C4-2B (cell line): ENCODE results near the gene ABCA6.
A peak's percentile ranks its signal among the peaks of the same experiment; 100 is the strongest.
"Not testable (repeated sequence)": the region's sequence is repeated elsewhere in the genome, so short reads cannot be mapped to it uniquely, and the experiment has no call there.

Experiments used
- H3K27ac ChIP-seq: fragments of 450-650 bp; 2 replicates; pipeline ENCODE4 v1.5.1; 2017
- ZFX ChIP-seq: fragments of 450-650 bp; IDR thresholded peaks from 2 replicates; pipeline ENCODE4 v1.6.1; 2017
- TF ChIP-seq, protein P1 (sequence below): fragments of 450-650 bp; conservative IDR thresholded peaks from 2 replicates; pipeline ENCODE4 v1.5.1; 2017; ENCODE audit warnings: mild to moderate bottlenecking

ABCA6 gene

DNA sequence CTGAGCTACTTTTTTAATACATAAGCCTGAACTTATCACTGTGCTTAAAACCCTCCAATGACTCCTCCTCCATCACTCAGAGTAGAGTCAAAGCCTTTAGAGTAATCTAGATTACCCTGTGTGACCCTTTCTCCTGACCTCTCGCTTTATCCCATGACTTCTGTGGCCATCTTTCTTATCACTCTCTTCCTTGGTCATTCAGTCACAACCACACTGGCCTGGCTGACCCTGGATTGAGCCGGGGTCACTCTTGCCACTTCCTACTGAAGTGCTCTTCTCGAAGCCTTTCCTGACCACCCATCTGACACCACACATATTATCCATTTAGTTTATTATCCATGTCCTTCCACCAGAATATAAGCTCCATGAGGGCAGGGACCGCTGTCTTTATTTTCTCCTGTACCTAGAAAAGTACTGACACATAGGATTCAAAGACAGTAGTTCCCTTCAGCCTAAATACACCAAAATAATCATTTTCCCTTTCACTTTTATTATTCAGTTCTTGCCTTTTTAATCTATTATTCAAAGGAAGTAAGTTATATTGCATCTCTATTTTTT is 53.0 kb downstream of the ABCA6 start:
- no peak for TF ChIP-seq ZFX
- TF ChIP-seq, protein P1, sequence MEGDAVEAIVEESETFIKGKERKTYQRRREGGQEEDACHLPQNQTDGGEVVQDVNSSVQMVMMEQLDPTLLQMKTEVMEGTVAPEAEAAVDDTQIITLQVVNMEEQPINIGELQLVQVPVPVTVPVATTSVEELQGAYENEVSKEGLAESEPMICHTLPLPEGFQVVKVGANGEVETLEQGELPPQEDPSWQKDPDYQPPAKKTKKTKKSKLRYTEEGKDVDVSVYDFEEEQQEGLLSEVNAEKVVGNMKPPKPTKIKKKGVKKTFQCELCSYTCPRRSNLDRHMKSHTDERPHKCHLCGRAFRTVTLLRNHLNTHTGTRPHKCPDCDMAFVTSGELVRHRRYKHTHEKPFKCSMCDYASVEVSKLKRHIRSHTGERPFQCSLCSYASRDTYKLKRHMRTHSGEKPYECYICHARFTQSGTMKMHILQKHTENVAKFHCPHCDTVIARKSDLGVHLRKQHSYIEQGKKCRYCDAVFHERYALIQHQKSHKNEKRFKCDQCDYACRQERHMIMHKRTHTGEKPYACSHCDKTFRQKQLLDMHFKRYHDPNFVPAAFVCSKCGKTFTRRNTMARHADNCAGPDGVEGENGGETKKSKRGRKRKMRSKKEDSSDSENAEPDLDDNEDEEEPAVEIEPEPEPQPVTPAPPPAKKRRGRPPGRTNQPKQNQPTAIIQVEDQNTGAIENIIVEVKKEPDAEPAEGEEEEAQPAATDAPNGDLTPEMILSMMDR: no peak
- H3K27ac ChIP-seq: no peak overlapping the region

DNA sequence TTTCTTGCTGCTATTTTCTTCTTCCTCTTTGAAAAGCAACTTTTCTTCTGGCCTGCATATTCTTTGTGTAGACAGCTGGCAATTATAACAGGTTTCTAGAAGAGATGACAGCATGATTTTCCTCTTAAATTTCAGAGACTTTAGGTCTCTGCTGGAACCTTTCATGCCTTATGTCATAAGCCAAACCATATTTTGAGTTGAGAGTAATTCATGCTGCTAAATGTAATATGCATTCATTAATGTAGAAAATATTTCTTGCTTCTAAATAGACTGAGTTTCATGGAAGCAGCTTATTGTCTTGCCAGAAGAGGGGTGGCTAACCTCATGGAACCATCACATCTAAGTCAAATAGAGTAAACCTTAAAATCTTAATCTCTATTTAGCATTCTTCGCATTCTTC is 55.1 kb downstream of the ABCA6 start:
- TF ChIP-seq, protein P1: no peak
- TF ChIP-seq ZFX: no peak
- no peak overlapping the region for H3K27ac ChIP-seq

DNA sequence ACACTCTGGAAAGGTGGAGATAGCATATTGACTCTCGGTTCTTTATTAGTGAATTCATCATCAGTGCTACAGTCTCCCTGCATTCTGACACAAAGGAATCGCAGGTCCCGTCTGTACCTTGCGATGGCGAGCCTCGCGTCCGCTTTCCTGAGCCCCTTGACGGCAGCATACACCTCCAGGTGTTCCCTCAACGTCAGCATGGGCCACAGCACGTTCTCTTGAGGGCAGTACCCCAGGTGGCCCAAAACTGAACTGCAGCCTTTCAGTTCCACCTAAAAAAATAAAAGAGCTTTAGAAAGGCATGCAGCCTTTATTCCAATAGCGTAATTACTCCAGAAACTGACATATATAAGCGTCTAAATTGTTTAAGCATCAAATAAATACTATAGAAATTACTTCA is 56.8 kb downstream of the ABCA6 start:
- TF ChIP-seq, protein P1: peak; percentile 64
- no peak for TF ChIP-seq ZFX
- no peak overlapping the region for H3K27ac ChIP-seq

DNA sequence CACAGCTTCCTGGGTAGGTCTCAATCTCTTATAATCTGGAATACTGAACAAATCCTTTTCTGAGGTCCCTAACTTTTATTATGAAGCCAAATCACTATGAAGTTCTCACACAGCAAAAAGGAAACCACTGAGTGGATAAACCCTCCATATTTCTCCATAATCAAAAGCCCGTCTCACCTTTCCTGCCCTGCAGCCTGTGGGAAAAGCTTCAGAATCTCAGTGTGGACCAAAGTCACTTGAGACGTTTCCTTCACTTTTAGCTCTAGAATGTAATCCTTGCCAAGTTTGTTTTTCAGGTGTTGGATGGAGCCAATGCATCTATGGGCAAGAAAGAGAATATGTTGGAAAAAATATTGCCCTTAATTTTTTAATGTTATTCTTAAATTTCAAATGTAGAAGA is 59.0 kb downstream of the ABCA6 start:
- no peak for TF ChIP-seq ZFX
- TF ChIP-seq, protein P1: no peak
- H3K27ac ChIP-seq: no peak overlapping the region

DNA sequence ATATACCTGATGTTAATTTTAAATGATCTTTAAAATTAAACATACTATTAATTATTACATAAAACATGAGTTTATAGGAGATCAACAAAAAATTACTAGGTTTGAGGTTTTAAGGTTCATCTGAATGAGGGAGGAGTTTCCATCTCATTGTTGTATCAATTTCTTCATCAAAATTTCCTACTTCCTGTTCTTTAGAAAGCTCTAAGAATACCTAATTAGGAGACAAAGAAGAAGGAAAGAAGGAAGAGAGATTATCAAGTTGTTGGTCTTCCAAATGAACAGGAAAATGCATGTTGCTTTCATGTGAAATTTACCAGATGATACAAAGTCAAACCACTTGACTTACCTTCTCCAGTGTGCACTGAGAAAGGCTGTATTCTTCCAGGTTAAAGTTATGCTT is 62.8 kb downstream of the ABCA6 start:
- TF ChIP-seq, protein P1: no peak
- no peak for TF ChIP-seq ZFX
- no peak overlapping the region for H3K27ac ChIP-seq

DNA sequence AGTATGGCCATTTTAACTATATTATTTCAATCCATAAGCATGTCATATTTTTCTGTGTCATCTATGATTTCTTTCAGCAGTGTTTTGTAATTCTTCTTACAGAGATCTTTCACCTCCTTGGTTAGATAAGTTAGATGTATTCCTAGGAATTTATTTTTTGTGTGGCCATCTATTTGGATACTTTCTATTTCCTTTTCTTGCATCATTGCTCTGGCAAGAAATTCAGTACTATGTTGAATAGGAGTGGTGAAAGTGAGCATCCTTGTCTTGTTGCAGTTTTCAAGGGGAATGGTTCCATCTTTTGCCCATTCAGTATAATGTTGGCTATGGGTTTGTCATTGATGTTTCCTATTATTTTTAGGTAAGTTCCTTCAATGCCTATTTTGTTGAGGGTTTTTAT is 65.9 kb downstream of the ABCA6 start:
- H3K27ac ChIP-seq: no peak overlapping the region
- no peak for TF ChIP-seq ZFX
- TF ChIP-seq, protein P1: no peak

DNA sequence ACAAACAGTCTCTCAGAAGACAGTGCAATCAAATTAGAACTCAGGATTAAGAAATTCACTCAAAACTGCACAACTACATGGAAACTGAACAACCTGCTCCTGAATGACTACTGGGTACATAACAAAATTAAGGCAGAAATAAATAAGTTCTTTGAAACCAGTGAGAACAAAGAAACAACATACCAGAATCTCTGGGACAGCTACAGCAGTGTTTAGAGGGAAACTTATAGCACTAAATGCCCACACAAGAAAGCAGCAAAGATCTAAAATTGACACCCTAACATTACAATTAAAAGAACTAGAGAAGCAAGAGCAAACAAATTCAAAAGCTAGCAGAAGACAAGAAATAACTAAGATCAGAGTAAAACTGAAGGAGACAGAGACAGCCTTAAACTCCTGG is 68.3 kb downstream of the ABCA6 start:
- H3K27ac ChIP-seq: not testable (repeated sequence)

DNA sequence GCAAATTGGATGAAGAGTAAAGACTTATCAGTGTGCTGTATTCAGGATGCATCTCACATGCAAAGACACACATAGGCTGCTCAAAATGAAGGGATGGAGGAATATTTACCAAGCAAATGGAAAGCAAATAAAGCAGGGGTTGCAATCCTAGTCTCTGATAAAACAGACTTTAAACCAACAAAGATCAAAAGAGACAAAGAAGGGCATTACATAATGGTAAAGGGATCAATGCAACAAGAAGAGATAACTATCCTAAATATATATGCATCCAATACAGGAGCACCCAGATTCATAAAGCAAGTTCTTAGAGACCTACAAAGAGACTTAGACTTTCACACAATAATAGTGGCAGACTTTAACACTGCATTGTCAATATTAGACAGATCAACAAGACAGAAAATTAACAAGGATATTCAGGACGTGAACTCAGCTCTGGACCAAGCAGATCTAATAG is 68.9 kb downstream of the ABCA6 start:
- not testable (repeated sequence) for H3K27ac ChIP-seq

DNA sequence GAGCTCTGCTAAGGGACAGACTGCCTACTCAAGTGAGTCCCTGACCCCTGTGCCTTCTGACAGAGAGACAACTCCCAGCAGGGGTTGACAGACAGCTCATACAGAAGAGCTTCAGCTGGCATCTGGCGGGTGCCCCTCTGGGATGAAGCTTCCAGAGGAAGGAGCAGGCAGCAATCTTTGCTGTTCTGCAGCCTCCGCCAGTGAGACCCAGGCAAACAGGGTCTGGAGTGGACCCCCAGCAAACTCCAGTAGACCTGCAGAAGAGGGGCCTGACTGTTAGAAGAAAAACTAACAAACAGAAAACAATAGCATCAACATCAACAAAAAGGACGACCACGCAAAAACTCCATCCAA is 70.5 kb downstream of the ABCA6 start:
- not testable (repeated sequence) for H3K27ac ChIP-seq

DNA sequence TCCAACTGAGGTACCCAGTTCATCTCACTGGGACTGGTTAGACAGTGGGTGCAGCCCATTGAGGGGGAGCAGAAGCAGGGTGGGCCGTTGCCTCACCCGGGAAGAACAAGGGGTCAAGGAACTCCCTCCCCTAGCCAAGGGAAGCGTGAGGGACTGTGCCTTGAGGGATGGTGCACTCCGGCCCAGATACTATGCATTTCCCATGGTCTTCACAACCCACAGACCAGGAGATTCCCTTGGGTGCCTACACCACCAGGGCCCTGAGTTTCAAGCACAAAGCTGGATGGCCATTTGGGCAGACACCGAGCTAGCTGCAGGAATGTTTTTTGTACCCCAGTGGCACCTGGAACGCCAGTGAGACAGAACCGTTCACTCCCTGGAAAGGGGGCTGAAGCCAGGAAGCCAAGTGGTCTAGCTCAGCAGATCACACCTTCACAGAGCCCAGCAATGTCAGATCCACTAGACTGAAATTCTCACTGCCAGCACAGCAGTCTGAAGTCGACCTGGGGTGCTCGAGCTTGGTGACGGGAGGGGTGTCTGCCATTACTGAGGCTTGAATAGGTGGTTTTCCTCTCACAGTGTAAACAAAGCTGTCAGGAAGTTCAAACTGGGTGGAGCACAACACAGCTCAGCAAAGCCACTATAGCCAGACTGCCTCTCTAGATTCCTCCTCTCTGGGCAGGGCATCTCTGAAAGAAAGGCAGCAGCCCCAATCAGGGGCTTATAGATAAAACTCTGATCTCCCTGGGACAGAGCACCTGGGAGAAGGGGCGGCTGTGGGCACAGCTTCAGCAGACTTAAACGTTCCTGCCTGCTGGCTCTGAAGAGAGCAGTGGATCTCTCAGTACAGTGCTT is 71.1 kb downstream of the ABCA6 start:
- not testable (repeated sequence) for H3K27ac ChIP-seq
